Suprapubic skin (tissue), 3 donors: ENCODE measurements around the gene AIG1.

Experiments used
- POLR2A ChIP-seq, 2 donors: fragments of 450-650 bp; IDR thresholded peaks; one replicate each; pipeline ENCODE4 v1.6.1; 2017; ENCODE audit warnings: antibody characterized with exemption in 2 of 2, mild to moderate bottlenecking in 2 of 2, moderate library complexity in 2 of 2
- TF ChIP-seq, protein P1 (sequence below), 2 donors: fragments of 200-600 bp in 1 of 2; fragments of 450-650 bp in 1 of 2; sonication (generic) in 1 of 2; IDR thresholded peaks; one replicate each; pipeline ENCODE4 v1.5.1; 2016 to 2019; ENCODE audit warnings: antibody characterized with exemption in 2 of 2, mild to moderate bottlenecking in 1 of 2, moderate library complexity in 1 of 2

DNA sequence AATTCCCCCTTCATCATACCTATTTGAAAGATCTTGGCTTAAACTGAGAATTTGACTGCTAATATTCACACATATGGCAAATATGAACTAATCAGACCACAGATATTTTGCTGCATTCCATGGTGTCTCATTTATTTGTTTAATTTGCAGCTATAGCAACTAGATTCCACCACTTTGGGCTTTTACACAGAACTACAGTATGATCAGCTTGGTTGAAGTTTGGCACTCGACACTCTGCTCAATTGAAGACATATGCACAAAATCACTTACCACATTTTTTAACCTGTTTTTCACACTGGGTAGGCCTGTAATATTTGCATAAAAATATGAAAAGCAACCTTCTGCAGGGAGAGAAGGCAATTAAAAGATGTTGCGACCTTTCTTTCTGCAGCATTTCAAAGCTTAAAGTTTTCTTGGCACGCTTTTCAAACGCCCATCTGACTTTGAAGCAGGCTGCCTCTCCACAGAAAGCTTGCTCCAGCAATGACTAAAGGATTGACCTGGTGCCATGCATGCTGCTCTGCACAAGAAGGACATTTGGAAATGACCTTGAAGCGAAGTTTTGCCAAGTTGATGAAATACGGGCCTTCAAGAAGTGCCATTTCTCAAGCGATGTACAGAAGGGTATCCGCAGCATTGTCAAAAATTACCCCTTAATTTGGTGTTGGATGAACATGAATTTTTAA lies 126.7 kb downstream of the AIG1 start:
- TF ChIP-seq, protein P1, sequence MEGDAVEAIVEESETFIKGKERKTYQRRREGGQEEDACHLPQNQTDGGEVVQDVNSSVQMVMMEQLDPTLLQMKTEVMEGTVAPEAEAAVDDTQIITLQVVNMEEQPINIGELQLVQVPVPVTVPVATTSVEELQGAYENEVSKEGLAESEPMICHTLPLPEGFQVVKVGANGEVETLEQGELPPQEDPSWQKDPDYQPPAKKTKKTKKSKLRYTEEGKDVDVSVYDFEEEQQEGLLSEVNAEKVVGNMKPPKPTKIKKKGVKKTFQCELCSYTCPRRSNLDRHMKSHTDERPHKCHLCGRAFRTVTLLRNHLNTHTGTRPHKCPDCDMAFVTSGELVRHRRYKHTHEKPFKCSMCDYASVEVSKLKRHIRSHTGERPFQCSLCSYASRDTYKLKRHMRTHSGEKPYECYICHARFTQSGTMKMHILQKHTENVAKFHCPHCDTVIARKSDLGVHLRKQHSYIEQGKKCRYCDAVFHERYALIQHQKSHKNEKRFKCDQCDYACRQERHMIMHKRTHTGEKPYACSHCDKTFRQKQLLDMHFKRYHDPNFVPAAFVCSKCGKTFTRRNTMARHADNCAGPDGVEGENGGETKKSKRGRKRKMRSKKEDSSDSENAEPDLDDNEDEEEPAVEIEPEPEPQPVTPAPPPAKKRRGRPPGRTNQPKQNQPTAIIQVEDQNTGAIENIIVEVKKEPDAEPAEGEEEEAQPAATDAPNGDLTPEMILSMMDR (IDR thresholded peaks at IDR 0.05): no peak
- no peak for TF ChIP-seq POLR2A (IDR thresholded peaks at IDR 0.05)
